GM10847 (cell line): ENCODE data around the gene CCDC200.
"Not testable (repeated sequence)": the region's sequence is repeated elsewhere in the genome, so short reads cannot be mapped to it uniquely, and the experiment has no call there.

Experiments used
- POLR2A ChIP-seq: IDR thresholded peaks from 2 replicates; pipeline ENCODE4 v1.6.1; 2011; ENCODE audit not compliant: insufficient read length; ENCODE audit errors: extremely low read depth

The CCDC200 gene

DNA sequence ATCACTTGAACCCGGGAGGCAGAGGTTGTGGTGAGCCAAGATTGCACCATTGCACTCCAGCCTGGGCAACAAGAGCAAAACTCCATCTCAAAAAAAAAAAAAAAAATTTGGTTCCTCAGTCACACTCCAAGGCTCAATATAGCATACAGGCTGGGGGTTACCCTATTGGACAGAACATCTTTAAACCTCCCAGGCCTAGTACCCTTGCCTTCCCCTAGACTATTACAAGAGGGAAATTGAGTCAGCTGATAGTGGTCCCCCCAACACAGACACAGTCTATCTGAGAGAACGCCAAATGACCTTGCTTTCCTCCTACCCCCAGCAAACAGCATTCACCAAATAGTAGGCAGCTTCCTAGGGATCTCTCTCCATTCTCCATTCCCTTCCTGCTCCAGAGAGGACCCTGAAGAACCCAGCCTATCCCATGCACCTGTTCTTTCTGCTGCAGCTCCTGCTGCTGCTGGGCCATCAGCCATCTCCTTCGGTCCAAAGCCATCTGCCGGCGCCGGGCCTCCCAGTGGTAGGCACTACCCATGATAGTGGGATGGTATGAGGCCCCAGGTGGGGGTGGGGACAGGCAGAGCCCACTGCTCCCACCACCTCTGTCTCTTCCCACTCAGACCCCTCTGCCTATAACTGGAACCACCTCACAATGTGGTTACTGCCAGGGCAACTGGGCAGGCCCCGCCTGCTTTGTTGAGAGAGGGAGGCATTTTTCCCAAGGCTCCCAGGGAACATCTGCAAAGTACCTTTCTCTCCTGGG, at the start of gene CCDC200:
Gene CCDC200, minus strand, starts transcription at position 604 of the 763 bp plus-strand sequence. Its CDS starts 69 bp downstream, at position 535.
- not testable (repeated sequence) for TF ChIP-seq POLR2A

DNA sequence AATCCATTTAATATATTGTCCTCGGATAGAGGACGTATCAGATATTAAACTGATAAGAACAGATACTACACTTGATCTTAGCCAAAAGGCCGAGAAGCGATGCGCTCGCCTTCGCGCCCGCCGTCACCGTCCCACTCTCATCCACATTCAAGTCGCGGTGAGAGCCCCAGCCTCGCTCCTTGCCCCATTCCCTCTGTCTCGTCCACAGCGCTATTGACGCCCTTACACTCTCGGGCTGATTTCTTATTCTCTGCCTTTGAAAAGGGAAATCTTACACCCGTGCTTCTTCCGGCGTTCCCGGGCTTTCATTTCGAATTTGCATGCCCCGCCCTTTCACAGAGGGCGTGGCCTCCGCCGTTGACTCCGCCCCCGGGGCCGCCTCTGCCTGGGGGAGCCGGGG, 5.5 kb upstream of the CCDC200 start, which contains the start of gene RNU2-1:
Gene RNU2-1, minus strand, starts transcription at position 101 of the 400 bp plus-strand sequence.
- not testable (repeated sequence) for TF ChIP-seq POLR2A

DNA sequence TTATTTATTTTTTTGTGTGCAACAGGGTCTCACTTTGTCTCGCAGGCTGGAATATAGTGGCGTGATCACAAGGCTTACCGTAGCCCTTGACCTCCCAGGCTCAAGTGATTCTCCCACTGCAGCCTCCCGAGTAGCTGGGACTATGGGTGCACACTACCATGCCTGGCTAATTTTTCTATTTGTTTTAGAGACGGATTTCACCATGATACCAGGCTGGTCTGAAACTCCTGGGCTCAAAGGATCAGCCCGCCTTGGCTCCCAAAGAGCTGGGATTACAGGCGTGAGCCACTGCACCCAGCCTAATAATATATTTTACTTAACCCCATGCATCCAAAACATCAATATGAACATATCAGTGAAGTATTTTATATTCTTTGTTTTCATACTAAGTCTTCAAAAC, 2.0 kb downstream of the CCDC200 start:
- no peak for TF ChIP-seq POLR2A

DNA sequence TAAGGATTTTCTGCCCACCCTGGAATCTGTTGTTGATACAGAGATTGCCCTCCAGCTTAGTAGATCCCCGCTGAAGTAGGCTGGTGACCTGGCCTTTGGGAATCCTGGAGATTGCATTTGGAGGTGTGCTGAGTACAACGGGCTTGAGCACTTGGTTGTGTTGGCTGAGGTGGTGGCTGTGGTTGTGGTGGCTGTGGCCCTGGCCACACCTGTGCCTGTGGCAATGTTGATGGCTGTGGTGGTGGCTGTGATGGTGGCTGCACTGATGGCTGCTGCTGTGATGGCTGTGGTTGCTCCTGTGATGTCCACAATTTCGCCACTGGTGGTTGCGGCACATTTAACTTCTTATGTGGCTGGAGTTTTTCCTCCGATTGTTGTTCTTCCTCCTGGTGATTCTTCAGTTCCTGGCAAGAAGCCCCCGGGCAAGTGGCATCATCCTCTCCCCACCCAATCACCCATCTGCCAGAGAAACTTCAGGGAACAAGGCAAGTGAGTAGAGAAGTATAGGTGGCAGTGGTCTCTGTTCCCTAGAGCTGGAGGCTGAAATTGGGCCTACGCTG, 4.2 kb downstream of the CCDC200 start:
- no peak for TF ChIP-seq POLR2A

DNA sequence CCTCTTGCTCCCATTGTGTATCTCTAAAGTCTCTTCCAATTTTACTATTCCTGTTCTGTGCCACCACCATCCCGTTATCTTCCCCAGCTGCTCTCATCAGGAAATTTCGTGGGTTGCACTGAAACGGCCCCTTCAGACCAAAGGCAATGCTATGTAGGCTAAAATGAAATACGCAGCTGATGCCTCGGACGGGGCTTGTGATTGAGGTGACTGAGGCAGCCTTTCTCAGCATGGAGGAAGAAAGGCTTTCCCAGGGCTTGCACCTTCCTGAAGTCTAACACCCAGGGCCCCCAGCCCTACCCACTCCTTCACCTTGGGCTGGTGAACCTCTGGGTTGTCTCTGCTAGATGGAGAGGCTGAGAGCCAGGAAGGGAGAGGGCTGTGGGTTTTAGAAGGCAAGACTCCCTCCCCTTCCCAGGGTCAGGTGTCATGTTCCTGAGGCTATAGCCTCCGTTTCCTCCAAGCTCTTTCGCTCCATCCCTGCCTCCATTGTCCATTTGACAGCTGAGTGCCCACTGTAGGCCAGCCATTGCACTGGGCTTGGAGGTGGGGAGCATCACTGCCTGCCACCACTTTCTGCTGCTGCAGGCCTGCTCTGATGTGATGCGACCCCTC, 7.8 kb downstream of the CCDC200 start:
- TF ChIP-seq POLR2A = no peak

DNA sequence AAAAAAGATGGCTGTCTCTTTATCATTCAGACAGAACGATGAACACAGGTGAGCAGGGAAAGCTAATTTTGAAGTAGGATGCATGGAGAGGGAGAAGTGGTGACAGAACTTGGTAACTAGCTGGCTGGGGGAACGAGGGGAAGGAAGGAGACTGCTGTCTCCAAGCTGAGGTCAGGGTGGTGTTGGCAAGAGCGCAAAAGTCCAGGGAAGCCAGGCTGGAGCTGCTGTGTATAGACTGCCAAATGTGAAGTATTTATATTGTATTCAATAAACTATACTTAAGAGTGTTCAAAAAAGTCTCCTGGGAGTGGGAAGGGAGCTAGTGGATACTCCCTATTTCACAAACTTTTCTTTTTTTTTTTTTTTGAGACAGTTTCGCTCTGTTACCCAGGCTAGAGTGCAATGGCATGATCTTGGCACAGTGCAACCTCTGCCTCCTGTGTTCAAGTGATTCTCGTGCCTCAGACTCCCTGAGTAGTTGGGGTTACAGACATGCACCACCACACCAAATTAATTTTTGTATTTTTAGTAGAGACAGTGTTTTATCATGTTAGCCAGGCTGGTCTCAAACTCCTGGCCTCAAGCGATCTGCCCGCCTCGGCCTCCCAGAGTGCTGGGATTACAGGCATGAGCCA, 8.6 kb downstream of the CCDC200 start:
- TF ChIP-seq POLR2A = no peak

DNA sequence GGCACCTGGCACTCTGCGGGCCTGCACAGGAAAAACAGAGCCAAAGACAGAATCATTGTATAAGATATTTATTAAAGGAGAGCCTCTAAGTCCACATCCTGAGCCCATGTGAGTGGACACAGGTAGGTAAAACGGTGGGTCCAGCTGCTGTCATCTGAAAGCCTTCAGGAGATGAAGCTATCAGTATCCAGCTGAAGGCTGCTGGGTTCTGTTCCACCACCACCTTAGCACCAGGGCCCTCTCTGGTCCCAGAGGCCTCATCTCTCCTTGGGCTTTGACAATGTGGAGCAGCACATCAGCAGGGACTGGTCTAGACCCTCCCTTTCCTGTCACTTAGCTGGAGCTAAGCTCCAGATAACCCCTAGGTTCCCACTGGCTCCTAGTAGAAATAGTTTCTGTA, 9.4 kb downstream of the CCDC200 start:
- no peak for TF ChIP-seq POLR2A

DNA sequence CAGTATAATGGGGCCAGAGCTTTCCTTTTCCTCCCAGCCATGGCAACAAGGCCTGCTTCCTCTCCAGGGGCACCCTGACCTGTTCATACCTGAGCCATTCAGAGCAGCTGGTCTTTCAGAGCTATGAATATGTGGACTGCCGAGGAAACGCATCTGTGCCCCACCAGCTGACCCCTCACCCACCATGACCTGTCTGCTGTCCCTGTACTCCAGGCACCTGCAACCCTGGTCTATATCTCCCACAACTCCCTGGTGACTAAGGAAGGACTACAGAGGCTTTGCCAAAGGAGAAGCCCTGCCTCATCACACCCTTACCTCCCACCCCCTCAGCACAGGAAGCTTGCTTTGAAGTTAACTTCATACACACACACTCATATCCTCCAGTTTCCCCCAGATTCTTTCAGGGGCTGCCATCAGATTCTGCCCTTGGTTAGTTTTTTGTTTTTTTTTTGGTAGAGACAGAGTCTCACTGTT, 10.8 kb downstream of the CCDC200 start:
- no peak for TF ChIP-seq POLR2A

DNA sequence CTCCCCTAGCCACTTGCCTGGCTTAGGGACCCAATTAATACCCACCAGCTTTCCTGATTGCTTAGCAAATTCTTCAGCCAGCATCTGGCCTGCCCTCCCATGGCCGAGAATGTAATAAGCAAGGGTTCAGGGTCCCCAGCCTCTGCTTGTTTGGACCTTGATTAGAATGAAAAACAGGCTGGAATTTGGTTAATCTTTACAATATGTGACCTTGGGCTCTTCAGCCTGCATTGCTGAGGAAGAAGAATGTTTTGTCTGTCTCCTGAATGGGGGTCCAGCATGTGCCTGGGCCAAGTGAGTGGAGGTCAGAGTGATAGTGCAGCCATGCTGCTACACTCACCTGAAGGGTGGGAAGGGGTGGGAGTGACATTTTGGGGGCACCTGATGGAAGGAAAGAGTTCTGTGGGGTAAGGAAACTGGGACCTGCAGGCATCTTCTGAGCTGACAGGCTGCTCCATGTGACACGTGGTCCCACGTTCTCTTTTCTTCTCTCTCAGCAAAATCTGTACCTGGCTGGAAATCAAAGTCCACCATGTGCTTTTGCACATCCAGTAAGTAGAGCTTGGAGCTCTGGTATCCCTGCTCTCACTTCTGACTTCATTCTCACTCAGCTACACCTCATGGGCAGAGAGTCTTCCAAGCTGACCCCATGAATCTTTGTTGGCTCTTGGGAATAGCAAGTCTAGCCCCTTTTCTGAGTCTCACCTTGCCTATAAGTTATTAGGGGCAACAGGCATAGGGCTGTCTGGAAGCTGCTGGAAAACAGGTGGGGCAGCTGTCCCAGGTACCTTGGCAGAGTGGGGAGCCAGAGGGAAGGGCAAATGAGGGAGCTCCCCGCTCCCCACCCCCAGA, 11.4 kb downstream of the CCDC200 start:
- no peak for TF ChIP-seq POLR2A

DNA sequence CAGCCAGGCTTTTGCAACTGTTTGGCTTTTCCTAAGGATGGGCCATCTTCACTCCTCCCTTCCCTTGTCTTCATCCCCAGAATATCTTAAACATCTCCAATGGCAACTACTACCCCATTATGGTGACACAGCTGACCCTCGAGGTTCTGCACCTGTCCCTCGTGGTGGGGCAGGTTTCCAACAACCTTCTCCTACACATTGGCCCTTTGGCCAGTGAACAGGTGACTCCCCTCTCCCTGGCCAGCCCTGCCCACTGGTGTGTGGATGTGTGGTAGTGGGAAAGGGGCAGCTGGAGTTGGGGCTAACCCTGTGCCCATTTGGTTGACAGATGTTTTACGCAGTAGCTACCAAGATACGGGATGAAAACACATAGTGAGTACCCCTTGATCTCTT, 12.1 kb downstream of the CCDC200 start:
- no peak for TF ChIP-seq POLR2A

DNA sequence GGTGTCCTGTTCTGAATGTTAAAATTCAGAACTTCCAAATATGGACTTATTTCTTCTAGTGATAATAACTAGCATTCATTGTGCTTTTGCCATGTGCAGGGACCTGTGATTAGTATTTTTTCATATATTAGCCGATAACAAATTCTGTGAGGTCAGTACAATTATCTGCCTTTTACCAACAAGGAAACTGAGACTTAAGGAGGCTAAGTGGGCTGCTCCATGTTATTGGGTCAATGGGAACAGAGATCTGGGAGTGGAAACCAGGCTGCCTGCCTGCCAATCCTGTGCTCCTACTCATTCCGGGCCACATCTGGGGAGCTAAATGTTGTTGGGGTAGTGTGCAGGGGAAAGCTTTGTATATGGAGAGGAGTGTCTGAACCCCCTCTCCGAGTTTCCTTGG, 13.1 kb downstream of the CCDC200 start:
- no peak for TF ChIP-seq POLR2A

DNA sequence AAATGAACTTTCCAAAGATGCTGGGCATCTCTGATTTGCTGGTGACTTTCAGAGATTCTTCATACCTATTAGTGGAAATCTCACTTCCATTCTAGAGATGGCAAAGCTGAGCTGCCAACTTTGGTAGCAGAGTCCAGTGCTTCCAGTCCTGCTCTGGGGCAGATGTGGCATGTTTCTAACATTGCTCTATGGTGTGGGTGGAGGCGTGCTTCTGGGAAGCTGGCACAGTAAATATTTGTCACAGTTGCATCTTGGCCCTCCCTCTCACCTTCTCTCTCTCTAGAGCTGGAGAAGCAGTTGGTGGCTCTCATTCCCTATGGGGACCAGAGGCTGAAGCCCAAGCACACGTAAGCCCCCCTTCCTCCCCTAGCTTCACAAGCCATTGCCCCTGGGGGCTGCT, 14.9 kb downstream of the CCDC200 start:
- no peak for TF ChIP-seq POLR2A

DNA sequence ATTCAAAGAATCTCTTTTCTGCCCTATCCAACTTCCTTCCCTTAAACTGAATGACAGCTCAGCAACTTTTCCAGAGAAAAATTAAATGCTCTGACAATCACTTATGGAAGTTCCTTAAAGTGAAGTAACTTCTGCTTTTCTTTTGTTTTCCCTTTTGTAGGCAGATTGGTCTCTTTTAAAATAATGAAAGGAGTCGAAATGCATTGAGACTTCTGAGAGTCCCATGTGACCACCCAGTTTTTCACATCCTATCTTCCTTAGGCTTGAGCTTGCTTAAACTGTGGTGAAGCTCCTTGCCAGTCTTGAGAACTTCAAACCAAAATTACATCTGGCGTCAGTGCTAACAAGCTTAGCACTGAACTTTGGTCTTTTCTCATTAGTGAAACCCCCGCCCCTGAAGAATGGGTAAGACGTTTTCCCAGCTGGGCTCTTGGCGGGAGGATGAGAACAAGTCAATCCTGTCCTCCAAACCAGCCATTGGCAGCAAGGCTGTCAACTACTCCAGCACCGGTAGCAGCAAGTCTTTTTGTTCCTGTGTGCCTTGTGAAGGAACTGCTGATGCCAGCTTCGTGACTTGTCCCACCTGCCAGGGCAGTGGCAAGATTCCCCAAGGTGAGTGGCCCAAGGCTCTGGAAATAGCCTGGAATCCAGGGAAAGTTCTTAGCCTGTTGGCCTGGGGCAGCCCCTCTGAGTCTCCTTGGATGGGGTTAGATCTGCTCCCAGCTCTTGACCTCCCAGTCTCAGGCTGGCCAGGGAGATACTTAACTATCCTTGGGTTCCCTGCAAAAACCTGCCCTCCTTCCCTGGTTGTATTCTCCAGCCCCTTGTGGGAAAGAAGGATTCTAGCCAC, 15.6 kb downstream of the CCDC200 start:
- no peak for TF ChIP-seq POLR2A
